HG03442 (cell line): ENCODE results near the gene SNX20.

Experiments used
- ATAC-seq: cut with Tn5 transposase; IDR thresholded peaks from one replicate; pipeline ENCODE4 v1.9.1; 2021; ENCODE audit warnings: mild to moderate bottlenecking, moderate library complexity; ENCODE audit not compliant: unreplicated experiment

SNX20 gene

GRCh38 chr16:50664270-50664669 is 16.8 kb downstream of the SNX20 start:
- ATAC-seq: no peak

GRCh38 chr16:50662306-50662940 is 18.7 kb downstream of the SNX20 start:
- no peak for ATAC-seq

- no peak for ATAC-seq
Measured at GRCh38 chr16:50659806-50660205, 21.3 kb downstream of the SNX20 start.

- no peak for ATAC-seq
Measured at GRCh38 chr16:50657241-50657640, 23.9 kb downstream of the SNX20 start.

GRCh38 chr16:50655558-50656055 is 25.5 kb downstream of the SNX20 start:
- ATAC-seq: no peak

GRCh38 chr16:50653633-50654519 is 27.2 kb downstream of the SNX20 start:
- ATAC-seq: no peak

GRCh38 chr16:50652836-50653425 is 28.2 kb downstream of the SNX20 start:
- no peak for ATAC-seq

GRCh38 chr16:50651835-50652438 is 29.2 kb downstream of the SNX20 start:
- ATAC-seq: no peak

GRCh38 chr16:50646345-50646744 is 34.8 kb downstream of the SNX20 start:
- ATAC-seq: no peak

- no peak for ATAC-seq
Measured at GRCh38 chr16:50645563-50646220, 35.4 kb downstream of the SNX20 start.

GRCh38 chr16:50644729-50645128 is 36.4 kb downstream of the SNX20 start:
- no peak for ATAC-seq

GRCh38 chr16:50644245-50644644 is 36.9 kb downstream of the SNX20 start:
- ATAC-seq: no peak

GRCh38 chr16:50643192-50643591 is 37.9 kb downstream of the SNX20 start:
- ATAC-seq: no peak

GRCh38 chr16:50642349-50642748 is 38.8 kb downstream of the SNX20 start:
- ATAC-seq: no peak

GRCh38 chr16:50641818-50642187 is 39.3 kb downstream of the SNX20 start:
- ATAC-seq: no peak

GRCh38 chr16:50640919-50641817 is 39.9 kb downstream of the SNX20 start:
- ATAC-seq: no peak

GRCh38 chr16:50640391-50640790 is 40.7 kb downstream of the SNX20 start:
- ATAC-seq: no peak

GRCh38 chr16:50638816-50639670 is 42.1 kb downstream of the SNX20 start:
- no peak for ATAC-seq
